ENCODE measurements around the gene LSM14B.

DNA sequence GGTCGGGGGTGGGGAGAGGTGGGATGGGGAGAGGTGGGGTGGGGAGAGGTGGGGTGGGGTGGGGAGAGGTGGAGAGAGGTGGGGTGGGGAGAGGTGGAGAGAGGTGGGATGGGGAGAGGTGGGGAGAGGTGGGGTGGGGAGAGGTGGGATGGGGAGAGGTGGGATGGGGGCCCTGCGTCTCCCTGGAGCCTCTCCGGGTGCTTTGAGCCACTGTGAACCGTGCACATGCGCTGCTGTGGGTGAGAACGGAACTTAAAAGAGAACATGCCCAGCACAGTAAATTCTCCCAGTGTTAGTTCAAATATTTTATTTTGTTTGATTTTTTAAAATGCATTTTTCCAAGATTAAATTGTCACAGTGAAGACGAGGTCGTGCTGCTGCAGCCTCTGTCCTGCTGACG, 38.0 kb downstream of the LSM14B start:
- TF ChIP-seq, protein P1, sequence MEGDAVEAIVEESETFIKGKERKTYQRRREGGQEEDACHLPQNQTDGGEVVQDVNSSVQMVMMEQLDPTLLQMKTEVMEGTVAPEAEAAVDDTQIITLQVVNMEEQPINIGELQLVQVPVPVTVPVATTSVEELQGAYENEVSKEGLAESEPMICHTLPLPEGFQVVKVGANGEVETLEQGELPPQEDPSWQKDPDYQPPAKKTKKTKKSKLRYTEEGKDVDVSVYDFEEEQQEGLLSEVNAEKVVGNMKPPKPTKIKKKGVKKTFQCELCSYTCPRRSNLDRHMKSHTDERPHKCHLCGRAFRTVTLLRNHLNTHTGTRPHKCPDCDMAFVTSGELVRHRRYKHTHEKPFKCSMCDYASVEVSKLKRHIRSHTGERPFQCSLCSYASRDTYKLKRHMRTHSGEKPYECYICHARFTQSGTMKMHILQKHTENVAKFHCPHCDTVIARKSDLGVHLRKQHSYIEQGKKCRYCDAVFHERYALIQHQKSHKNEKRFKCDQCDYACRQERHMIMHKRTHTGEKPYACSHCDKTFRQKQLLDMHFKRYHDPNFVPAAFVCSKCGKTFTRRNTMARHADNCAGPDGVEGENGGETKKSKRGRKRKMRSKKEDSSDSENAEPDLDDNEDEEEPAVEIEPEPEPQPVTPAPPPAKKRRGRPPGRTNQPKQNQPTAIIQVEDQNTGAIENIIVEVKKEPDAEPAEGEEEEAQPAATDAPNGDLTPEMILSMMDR (IDR thresholded peaks at IDR 0.05; ENCODE audit: low read depth, low read length) = no peak
- TF ChIP-seq POLR2A (IDR thresholded peaks at IDR 0.05; ENCODE audit: extremely low read depth, insufficient read length) = no peak
- TF ChIP-seq MYC (IDR thresholded peaks at IDR 0.05; ENCODE audit: low read depth, low read length) = no peak
- TF ChIP-seq, protein P2, sequence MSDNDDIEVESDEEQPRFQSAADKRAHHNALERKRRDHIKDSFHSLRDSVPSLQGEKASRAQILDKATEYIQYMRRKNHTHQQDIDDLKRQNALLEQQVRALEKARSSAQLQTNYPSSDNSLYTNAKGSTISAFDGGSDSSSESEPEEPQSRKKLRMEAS (IDR thresholded peaks at IDR 0.05; ENCODE audit: low read depth, low read length) = no peak
